CD4-positive, alpha-beta memory T cell (primary cell): ENCODE data around the gene PEX12. TPM values are rescaled to one million over a fixed set of nuclear protein-coding genes. Genes with fewer than 3 reads are reported as not detected.

ENCODE experiments used
- CTCF ChIA-PET: fragments of 350-600 bp; sonication (Branson Sonifier 250); formaldehyde crosslinking; loops from one replicate; lab custom pipeline; 2021; ENCODE audit warnings: inconsistent platforms; ENCODE audit not compliant: partially characterized antibody; lab: Charles Lee
- POLR2A ChIA-PET: fragments of 350-600 bp; sonication (Branson Sonifier 250); formaldehyde crosslinking; loops from one replicate; lab custom pipeline; 2021; ENCODE audit not compliant: partially characterized antibody; lab: Charles Lee
- DNase-seq, 5 donors: peaks; one replicate each; pipeline versions ENCODE4 v3.0.0 to v3.0.0-alpha.2; 2020 to 2022; ENCODE audit warnings: mixed read lengths in 1 of 5
- H3K27ac ChIP-seq: one replicate; pipeline ENCODE4 v1.7.0; 2013; ENCODE audit warnings: low read depth, low read length
- H3K27me3 ChIP-seq: 2 replicates; pipeline ENCODE4 v1.7.0; 2013; ENCODE audit warnings: mild to moderate bottlenecking, low read length, moderate library complexity; ENCODE audit not compliant: insufficient read depth
- H3K36me3 ChIP-seq: 2 replicates; pipeline ENCODE4 v1.7.0; 2013; ENCODE audit warnings: mild to moderate bottlenecking, low read length, moderate library complexity; ENCODE audit not compliant: insufficient read depth
- H3K4me1 ChIP-seq: 2 replicates; pipeline ENCODE4 v1.7.0; 2013; ENCODE audit warnings: mild to moderate bottlenecking, low read length, moderate library complexity; ENCODE audit not compliant: insufficient read depth
- H3K4me3 ChIP-seq, 2 donors: one replicate each; pipeline ENCODE4 v1.7.0; 2013; ENCODE audit warnings: low read length in 2 of 2, mild to moderate bottlenecking in 1 of 2
- H3K9me3 ChIP-seq, 2 donors: one replicate each; pipeline ENCODE4 v1.7.0; 2013; ENCODE audit warnings: low read length in 2 of 2, control low read depth in 1 of 2; ENCODE audit not compliant: control insufficient read depth in 1 of 2
- H3K27ac Mint-ChIP-seq, 7 donors: one replicate each; pipeline ENCODE4 v1.8.0; 2020 to 2021; ENCODE audit warnings: mixed read lengths in 7 of 7, mild to moderate bottlenecking in 6 of 7, inconsistent platforms in 3 of 7, moderate library complexity in 3 of 7
- H3K27me3 Mint-ChIP-seq, 2 donors: one replicate each; pipeline ENCODE4 v1.8.0; 2020 to 2021; ENCODE audit warnings: mixed read lengths in 2 of 2
- H3K36me3 Mint-ChIP-seq, 2 donors: one replicate each; pipeline ENCODE4 v1.8.0; 2020 to 2021; ENCODE audit warnings: mixed read lengths in 2 of 2, inconsistent platforms in 1 of 2, mild to moderate bottlenecking in 1 of 2
- H3K4me1 Mint-ChIP-seq, 4 donors: one replicate each; pipeline ENCODE4 v1.8.0; 2020 to 2021; ENCODE audit warnings: mixed read lengths in 4 of 4, mild to moderate bottlenecking in 1 of 4
- H3K4me3 Mint-ChIP-seq, 8 donors: one replicate each; pipeline ENCODE4 v1.8.0; 2020 to 2021; ENCODE audit warnings: mixed read lengths in 8 of 8, mild to moderate bottlenecking in 7 of 8, moderate library complexity in 6 of 8, inconsistent platforms in 3 of 8
- H3K9me3 Mint-ChIP-seq, 8 donors: one replicate each; pipeline ENCODE4 v1.8.0; 2020 to 2021; ENCODE audit warnings: mixed read lengths in 8 of 8, mild to moderate bottlenecking in 5 of 8, inconsistent platforms in 3 of 8, moderate library complexity in 1 of 8
- intact Hi-C: fragments of 100-400 bp; cut with micrococcal nuclease; formaldehyde crosslinking; loops from one replicate; pipeline ENCODE4 v1.15.1; 2023
- polyA plus RNA-seq, 2 donors: library from polyadenylated mRNA; unstranded; fragments of 300-500 nt; fragmentation: Illumina TruSeq; gene quantifications; one replicate each; pipeline ENCODE4 v1.2.3, GENCODE V29; 2021
- total RNA-seq, 2 experiments: library from RNA; stranded (reverse); gene quantifications; one replicate each; pipeline ENCODE4 v1.2.3, GENCODE V29; 2021

Gene PEX12
- total RNA-seq, result 1 to 10 TPM; 8.2 to 8.5 TPM
- 1 to 10 TPM; 1.3 to 2.8 TPM for polyA plus RNA-seq

DNA sequence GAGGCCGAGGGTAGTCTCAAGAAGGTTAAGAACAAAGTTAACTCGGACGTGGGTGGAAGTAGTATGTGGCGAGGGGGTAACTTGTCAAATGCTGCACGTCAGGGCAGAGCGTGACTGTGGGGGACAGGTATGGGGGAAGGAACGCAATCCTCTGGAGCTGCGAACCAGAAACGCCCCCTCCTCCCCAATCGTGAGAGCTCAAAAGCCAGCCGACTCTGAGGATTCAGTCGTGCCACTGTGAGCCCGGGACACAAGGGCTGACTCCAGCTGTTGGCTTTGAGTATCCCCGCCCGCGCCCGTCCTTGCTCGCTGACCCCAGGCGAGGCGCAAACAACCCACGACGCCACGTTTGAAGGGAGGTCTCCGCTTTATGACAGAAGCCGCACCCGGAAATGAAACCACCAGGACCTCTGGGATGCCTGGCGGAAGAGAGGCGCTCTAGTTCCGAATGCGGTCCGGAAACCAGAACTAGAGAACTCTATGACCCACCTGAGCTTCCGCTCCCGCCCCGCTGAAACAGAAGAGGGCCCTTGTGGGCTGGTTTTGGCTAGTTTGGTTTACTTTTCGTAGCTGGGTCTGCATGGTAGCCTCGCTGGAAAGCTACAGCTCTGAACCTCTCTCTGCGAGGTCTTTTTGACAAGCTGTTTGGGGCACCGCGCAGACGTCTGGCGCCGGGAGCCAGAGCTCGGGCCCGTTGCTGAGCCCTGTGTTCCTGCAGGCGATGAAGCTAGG lies at the start of gene PEX12:
TSS of gene PEX12 (minus strand) at position 375 of the 732 bp plus-strand sequence. CDS start 550 bp downstream, outside the sequence.
- no peaks in the 10 kb centered on the region for H3K27me3 ChIP-seq
- H3K4me1 ChIP-seq, result peaks cover 24% of the 10 kb centered on the region
- H3K4me3 ChIP-seq, result peak within 1 kb of the TSS; percentile 81 to 90
- intact Hi-C loops, result loop anchor here (1.0 to 2.0 kb wide), 5 partner anchors 8 to 436 kb away; partner anchors contain the start of gene NLE1
- H3K27me3 Mint-ChIP-seq, result no peaks in the 10 kb centered on the region
- peaks cover 0 to 29% of the 10 kb centered on the region in 2 donors for H3K36me3 Mint-ChIP-seq
- no peaks in the 10 kb centered on the region for H3K9me3 Mint-ChIP-seq
- CTCF ChIA-PET, result interaction anchor here (0.7 to 2.4 kb wide), 16 partner anchors 9 to 434 kb away, joined by 3 to 10 read pairs (median 4); partner anchors contain the start of genes AP2B1 and TAF15
- peaks cover 6% of the 10 kb centered on the region for H3K36me3 ChIP-seq
- no peaks in the 10 kb centered on the region for H3K9me3 ChIP-seq
- POLR2A ChIA-PET, result interaction anchor here (0.6 to 5.6 kb wide), 30 partner anchors 10 to 597 kb away, joined by 3 to 130 read pairs (median 5); partner anchors contain the start of genes AP2B1, SLFN11, SLFN12 and SLFN12L
- H3K4me1 Mint-ChIP-seq, result peaks cover 6 to 34% (median 26%) of the 10 kb centered on the region in 4 donors
- H3K27ac ChIP-seq, result peak within 1 kb of the TSS; percentile 89
- peak; percentile 87 to 95 (median 91) for DNase-seq
- peak within 1 kb of the TSS; percentile 95 to 99 (median 97) for H3K4me3 Mint-ChIP-seq
- peak within 1 kb of the TSS; percentile 97 to 100 (median 99) for H3K27ac Mint-ChIP-seq

DNA sequence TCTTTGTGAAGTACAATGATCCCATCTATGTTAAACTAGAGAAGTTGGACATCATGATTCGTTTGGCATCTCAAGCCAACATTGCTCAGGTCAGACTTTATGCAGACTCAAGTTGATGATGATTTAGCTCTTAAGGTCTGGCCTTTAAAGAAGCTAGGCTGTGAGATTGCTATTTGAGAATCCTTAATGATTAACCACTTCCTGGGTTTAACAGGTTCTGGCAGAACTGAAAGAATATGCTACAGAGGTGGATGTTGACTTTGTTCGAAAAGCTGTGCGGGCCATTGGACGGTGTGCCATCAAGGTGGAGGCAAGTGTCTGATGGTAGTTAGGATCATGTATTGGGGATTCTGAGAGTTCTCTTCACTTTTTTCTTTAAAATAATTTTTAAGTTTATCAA lies 49.0 kb upstream of the PEX12 start:
- H3K27me3 ChIP-seq, result no peaks in the 10 kb centered on the region
- H3K4me1 Mint-ChIP-seq, result peaks cover 0 to 4% (median 3%) of the 10 kb centered on the region in 4 donors
- H3K27ac ChIP-seq, result no peak overlapping the region
- no peak overlapping the region for H3K4me3 ChIP-seq
- no peaks in the 10 kb centered on the region for H3K9me3 Mint-ChIP-seq
- ChIA-PET CTCF (interaction anchor here (0.5 kb wide), 1 partner anchor 20 kb away, joined by 3 read pairs; no protein-coding TSS in a partner anchor), POLR2A (no interaction called here)
- H3K36me3 Mint-ChIP-seq, result peaks cover 42 to 68% of the 10 kb centered on the region in 2 donors
- H3K27me3 Mint-ChIP-seq, result no peaks in the 10 kb centered on the region
- H3K27ac Mint-ChIP-seq, result peak overlapping the region in 1 of 7 donors; percentile 29
- H3K9me3 ChIP-seq, result no peaks in the 10 kb centered on the region
- H3K36me3 ChIP-seq, result peaks cover 56% of the 10 kb centered on the region
- intact Hi-C loops, result no loop called here
- no peak for DNase-seq
- no peaks in the 10 kb centered on the region for H3K4me1 ChIP-seq
- H3K4me3 Mint-ChIP-seq, result no peak overlapping the region

DNA sequence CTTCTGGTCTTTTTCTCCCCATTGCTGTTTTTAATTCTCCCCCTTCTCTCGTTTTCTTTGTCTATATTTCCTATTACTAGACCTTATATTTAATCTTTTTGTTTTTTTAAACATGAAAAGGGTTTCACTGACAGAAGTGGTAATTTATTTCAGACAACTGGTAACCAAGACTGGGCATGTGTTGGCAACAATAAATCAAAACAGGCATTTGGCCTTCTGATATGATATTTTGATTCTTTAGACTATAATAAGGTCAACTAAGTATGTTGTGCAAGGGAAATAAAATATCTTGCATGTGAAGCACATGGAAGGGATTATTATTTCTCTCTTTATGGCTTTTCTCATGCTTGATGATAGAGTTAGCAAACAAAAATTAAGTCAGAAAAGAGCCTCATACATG lies 43.4 kb upstream of the PEX12 start:
- no peaks in the 10 kb centered on the region for H3K9me3 Mint-ChIP-seq

DNA sequence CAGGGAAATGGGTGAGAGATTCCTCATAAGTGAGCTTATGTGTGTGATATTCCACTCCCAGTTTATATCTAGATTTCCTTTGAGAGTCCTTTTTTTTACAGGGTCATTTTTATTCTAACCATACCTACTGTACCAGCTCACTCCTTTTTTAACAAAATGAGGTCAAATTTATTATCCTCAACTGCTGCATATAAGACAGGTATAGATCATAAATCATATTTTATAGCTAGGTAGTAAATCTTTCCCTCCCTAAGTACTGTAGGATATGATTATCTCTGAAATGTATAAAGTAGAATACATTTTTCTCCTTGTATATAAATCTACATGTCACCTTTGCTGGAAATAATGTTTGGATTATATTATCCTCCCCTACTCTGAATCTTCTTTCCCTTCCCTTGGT lies 40.3 kb upstream of the PEX12 start:
- CTCF ChIA-PET, result interaction anchor here (1.1 kb wide), 1 partner anchor 129 kb away, joined by 4 read pairs; no protein-coding TSS in a partner anchor
- peaks cover 5 to 7% (median 6%) of the 10 kb centered on the region in 4 donors for H3K4me1 Mint-ChIP-seq
- POLR2A ChIA-PET, result no interaction called here
- H3K9me3 Mint-ChIP-seq, result no peaks in the 10 kb centered on the region
- H3K36me3 Mint-ChIP-seq, result peaks cover 4 to 34% of the 10 kb centered on the region in 2 donors
- intact Hi-C loops, result no loop called here
- H3K36me3 ChIP-seq, result peaks cover 5% of the 10 kb centered on the region
- no peak for DNase-seq
- H3K27ac ChIP-seq, result no peak overlapping the region
- H3K9me3 ChIP-seq, result no peaks in the 10 kb centered on the region
- H3K27me3 Mint-ChIP-seq, result no peaks in the 10 kb centered on the region
- H3K27me3 ChIP-seq, result no peaks in the 10 kb centered on the region
- H3K27ac Mint-ChIP-seq, result no peak overlapping the region
- H3K4me3 ChIP-seq, result no peak overlapping the region
- no peaks in the 10 kb centered on the region for H3K4me1 ChIP-seq
- no peak overlapping the region for H3K4me3 Mint-ChIP-seq

More for the DNA sequence above, 43.4 kb upstream of the PEX12 start:
- Histone ChIP-seq H3K4me3 (no peak overlapping the region), H3K27me3 (no peaks in the 10 kb centered on the region), H3K4me1 (no peaks in the 10 kb centered on the region), H3K36me3 (peaks cover 24% of the 10 kb centered on the region), H3K27ac (no peak overlapping the region), H3K9me3 (no peaks in the 10 kb centered on the region)
- POLR2A ChIA-PET, result no interaction called here
- no peak overlapping the region for H3K4me3 Mint-ChIP-seq
- H3K36me3 Mint-ChIP-seq, result peaks cover 25 to 59% of the 10 kb centered on the region in 2 donors
- no peak for DNase-seq
- CTCF ChIA-PET, result interaction anchor here (2.1 kb wide), 1 partner anchor 9 kb away, joined by 9 read pairs; no protein-coding TSS in a partner anchor
- peaks cover 4 to 5% (median 5%) of the 10 kb centered on the region in 4 donors for H3K4me1 Mint-ChIP-seq
- no peaks in the 10 kb centered on the region for H3K27me3 Mint-ChIP-seq
- intact Hi-C loops, result no loop called here
- H3K27ac Mint-ChIP-seq, result no peak overlapping the region

DNA sequence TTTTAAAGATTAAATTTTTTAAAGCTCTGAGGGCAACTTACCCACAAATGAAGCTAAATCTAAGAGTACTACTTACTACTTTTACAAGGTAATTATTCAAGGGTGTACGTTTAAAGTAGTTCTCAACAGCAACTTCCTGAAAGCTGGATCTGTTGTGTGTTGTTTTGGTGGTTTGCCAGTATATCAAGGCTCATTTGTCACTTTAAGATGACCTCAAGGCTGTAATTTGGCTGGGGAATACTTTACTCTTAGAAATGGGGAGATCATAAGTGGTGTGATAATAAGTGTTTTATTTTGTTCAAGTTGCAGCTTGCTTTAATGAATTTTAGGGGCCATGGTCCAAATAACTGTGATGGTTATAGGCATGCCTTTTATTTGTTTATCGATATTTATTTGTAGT lies 39.1 kb upstream of the PEX12 start:
- Mint-ChIP-seq H3K4me1 (peaks cover 5 to 8% (median 6%) of the 10 kb centered on the region in 4 donors), H3K4me3 (no peak overlapping the region), H3K9me3 (no peaks in the 10 kb centered on the region), H3K27ac (peak overlapping the region in 1 of 7 donors; percentile 29), H3K36me3 (peaks cover 3 to 38% of the 10 kb centered on the region in 2 donors), H3K27me3 (no peaks in the 10 kb centered on the region)
- H3K4me3 ChIP-seq, result no peak overlapping the region
- CTCF ChIA-PET, result interaction anchor here (0.9 kb wide), 1 partner anchor 191 kb away, joined by 3 read pairs; the partner anchor contains the start of gene TAF15
- H3K36me3 ChIP-seq, result peaks cover 5% of the 10 kb centered on the region
- H3K4me1 ChIP-seq, result no peaks in the 10 kb centered on the region
- no peak overlapping the region for H3K27ac ChIP-seq
- POLR2A ChIA-PET, result no interaction called here
- no peak for DNase-seq
- no peaks in the 10 kb centered on the region for H3K27me3 ChIP-seq
- H3K9me3 ChIP-seq, result no peaks in the 10 kb centered on the region
- intact Hi-C loops, result no loop called here

DNA sequence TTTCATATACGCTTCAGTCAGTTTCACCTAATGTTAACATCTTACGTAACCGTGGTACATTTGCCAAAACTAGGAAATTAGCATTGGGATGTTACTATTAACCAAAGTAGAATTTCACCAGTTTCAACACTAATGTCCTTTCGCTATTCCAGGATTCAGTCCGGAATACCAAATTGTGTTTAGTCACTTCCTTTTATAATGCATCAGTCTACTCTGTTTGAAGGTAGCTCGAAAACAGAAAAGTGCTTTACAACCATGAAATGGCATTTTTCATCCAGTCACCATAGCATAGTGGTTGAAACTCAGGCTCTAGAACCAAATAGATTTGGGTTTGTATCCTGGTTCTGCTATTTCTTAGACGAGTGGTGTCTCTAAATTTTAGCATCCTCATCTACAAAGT lies 38.2 kb upstream of the PEX12 start:
- H3K27me3 ChIP-seq, result no peaks in the 10 kb centered on the region
- H3K4me3 ChIP-seq, result no peak overlapping the region
- no peaks in the 10 kb centered on the region for H3K9me3 ChIP-seq
- CTCF ChIA-PET, result no interaction called here
- no peaks in the 10 kb centered on the region for H3K27me3 Mint-ChIP-seq
- H3K9me3 Mint-ChIP-seq, result no peaks in the 10 kb centered on the region
- no peak overlapping the region for H3K4me3 Mint-ChIP-seq
- peaks cover 10% of the 10 kb centered on the region for H3K36me3 ChIP-seq
- no peak overlapping the region for H3K27ac ChIP-seq
- H3K36me3 Mint-ChIP-seq, result peaks cover 3 to 46% of the 10 kb centered on the region in 2 donors
- intact Hi-C loops, result no loop called here
- POLR2A ChIA-PET, result no interaction called here
- peaks cover 5 to 9% (median 8%) of the 10 kb centered on the region in 4 donors for H3K4me1 Mint-ChIP-seq
- no peaks in the 10 kb centered on the region for H3K4me1 ChIP-seq
- no peak overlapping the region for H3K27ac Mint-ChIP-seq
- DNase-seq, result no peak

DNA sequence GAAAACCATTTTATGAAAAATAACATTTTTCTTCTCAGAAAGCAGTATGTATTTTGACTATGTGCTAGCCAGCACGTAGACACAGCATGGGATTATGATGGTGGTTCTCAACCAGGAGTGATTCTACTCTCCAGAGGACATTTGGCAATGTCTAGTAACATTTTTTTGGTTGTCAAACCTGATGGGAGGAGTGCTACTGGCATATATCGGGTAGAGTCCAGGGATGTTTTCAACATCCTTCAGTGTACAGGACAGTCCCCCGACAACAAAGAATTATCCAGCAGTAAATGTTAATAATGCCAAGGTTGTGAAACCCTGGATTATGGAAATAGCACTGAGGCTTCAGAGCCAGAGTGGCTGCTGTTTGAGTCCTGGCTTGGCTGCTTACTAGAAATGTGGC lies 36.4 kb upstream of the PEX12 start:
- ChIA-PET POLR2A (interaction anchor here (1.1 kb wide), 1 partner anchor 36 kb away, joined by 5 read pairs; the partner anchor contains the start of gene PEX12), CTCF (interaction anchor here (0.6 to 5.0 kb wide), 8 partner anchors 13 to 447 kb away, joined by 3 to 64 read pairs (median 4); no protein-coding TSS in a partner anchor)
- no peaks in the 10 kb centered on the region for H3K27me3 Mint-ChIP-seq
- Histone ChIP-seq H3K4me1 (no peaks in the 10 kb centered on the region), H3K36me3 (peaks cover 19% of the 10 kb centered on the region), H3K4me3 (no peak overlapping the region), H3K27ac (no peak overlapping the region), H3K27me3 (no peaks in the 10 kb centered on the region), H3K9me3 (no peaks in the 10 kb centered on the region)
- no peak for DNase-seq
- no peak overlapping the region for H3K4me3 Mint-ChIP-seq
- peaks cover 0 to 6% (median 3%) of the 10 kb centered on the region in 4 donors for H3K4me1 Mint-ChIP-seq
- intact Hi-C loops, result no loop called here
- H3K9me3 Mint-ChIP-seq, result no peaks in the 10 kb centered on the region
- H3K27ac Mint-ChIP-seq, result no peak overlapping the region
- peaks cover 9 to 43% of the 10 kb centered on the region in 2 donors for H3K36me3 Mint-ChIP-seq
